Osteocyte (in vitro differentiated cells): ENCODE measurements around the gene ADD2. TPM values are rescaled to one million over a fixed set of nuclear protein-coding genes. Genes with fewer than 3 reads are reported as not detected.
A peak's percentile ranks its signal among the peaks of the same experiment; 100 is the strongest.

Source experiments
- DNase-seq: peaks from one replicate; pipeline ENCODE4 v3.0.0; 2021; ENCODE audit warnings: mixed read lengths; ENCODE audit not compliant: unreplicated experiment; ENCODE audit errors: extremely low spot score
- H3K27ac Mint-ChIP-seq: one replicate; pipeline ENCODE4 v1.8.0; 2021; ENCODE audit warnings: mild to moderate bottlenecking, mixed read lengths; ENCODE audit not compliant: unreplicated experiment
- H3K27me3 Mint-ChIP-seq: one replicate; pipeline ENCODE4 v1.8.0; 2021; ENCODE audit warnings: mixed read lengths; ENCODE audit not compliant: unreplicated experiment
- H3K36me3 Mint-ChIP-seq: one replicate; pipeline ENCODE4 v1.8.0; 2021; ENCODE audit warnings: mixed read lengths; ENCODE audit not compliant: unreplicated experiment
- H3K4me1 Mint-ChIP-seq: one replicate; pipeline ENCODE4 v1.8.0; 2021; ENCODE audit warnings: mixed read lengths; ENCODE audit not compliant: unreplicated experiment
- H3K4me3 Mint-ChIP-seq: one replicate; pipeline ENCODE4 v1.8.0; 2021; ENCODE audit warnings: mild to moderate bottlenecking, moderate library complexity, mixed read lengths; ENCODE audit not compliant: unreplicated experiment
- H3K9me3 Mint-ChIP-seq: one replicate; pipeline ENCODE4 v1.8.0; 2021; ENCODE audit warnings: mixed read lengths; ENCODE audit not compliant: unreplicated experiment
- total RNA-seq: library from RNA; stranded (reverse); gene quantifications from 2 replicates; pipeline ENCODE4 v1.2.1, GENCODE V29; 2021
- TF ChIP-seq, protein P1 (sequence below): fragments of 200-600 bp; sonication (generic); IDR thresholded peaks from 2 replicates; pipeline ENCODE4 v1.5.0; 2021; ENCODE audit warnings: antibody characterized with exemption, mild to moderate bottlenecking, moderate library complexity

ADD2 gene
- total RNA-seq, 1 donor from 2014 or later, result not detected

DNA sequence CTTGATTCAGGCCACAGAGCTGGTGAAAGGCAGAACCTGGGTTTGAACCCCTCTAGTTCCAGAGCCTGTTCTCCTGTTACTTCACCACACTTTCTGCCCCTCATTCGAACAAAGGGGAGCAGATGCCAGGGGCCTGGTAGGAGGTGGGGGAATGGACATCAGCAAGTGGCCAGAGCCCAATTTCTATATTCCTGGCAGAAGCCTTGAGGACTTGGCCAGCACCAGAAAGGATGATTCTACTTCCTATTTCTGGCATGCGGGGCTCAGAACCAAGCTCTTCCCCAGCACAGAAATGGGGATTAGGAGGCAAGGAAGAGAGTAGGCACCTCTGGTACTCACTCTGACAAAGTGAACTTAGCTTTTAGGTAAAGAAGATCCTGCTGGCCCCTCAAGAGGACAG, 49.3 kb downstream of the ADD2 start:
- Mint-ChIP-seq H3K4me3 (no peak overlapping the region), H3K4me1 (no peaks in the 10 kb centered on the region), H3K9me3 (no peaks in the 10 kb centered on the region), H3K27ac (no peak overlapping the region), H3K27me3 (peaks cover 3% of the 10 kb centered on the region), H3K36me3 (no peaks in the 10 kb centered on the region)
- TF ChIP-seq, protein P1, sequence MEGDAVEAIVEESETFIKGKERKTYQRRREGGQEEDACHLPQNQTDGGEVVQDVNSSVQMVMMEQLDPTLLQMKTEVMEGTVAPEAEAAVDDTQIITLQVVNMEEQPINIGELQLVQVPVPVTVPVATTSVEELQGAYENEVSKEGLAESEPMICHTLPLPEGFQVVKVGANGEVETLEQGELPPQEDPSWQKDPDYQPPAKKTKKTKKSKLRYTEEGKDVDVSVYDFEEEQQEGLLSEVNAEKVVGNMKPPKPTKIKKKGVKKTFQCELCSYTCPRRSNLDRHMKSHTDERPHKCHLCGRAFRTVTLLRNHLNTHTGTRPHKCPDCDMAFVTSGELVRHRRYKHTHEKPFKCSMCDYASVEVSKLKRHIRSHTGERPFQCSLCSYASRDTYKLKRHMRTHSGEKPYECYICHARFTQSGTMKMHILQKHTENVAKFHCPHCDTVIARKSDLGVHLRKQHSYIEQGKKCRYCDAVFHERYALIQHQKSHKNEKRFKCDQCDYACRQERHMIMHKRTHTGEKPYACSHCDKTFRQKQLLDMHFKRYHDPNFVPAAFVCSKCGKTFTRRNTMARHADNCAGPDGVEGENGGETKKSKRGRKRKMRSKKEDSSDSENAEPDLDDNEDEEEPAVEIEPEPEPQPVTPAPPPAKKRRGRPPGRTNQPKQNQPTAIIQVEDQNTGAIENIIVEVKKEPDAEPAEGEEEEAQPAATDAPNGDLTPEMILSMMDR, result no peak
- DNase-seq, result no peak

DNA sequence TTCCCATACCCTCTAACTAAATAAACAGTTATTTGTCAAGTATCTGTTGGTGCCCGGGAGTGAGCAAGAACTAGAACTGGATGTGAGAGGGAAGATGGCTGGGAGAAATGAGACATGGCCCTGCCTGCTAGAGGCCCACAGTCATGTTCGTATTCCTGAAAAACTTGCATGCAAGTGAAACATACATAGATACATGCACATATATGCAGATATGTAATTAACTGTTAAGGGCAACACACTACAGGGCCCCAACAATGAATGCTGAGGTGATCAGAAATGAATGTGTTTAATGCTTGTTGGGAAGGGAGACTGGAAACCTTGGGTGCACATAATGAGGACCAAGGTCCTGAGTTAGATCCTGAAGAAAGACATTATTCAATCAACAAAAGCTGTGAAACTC, 49.8 kb downstream of the ADD2 start:
- H3K4me3 Mint-ChIP-seq, result no peak overlapping the region
- no peaks in the 10 kb centered on the region for H3K4me1 Mint-ChIP-seq
- no peaks in the 10 kb centered on the region for H3K36me3 Mint-ChIP-seq
- DNase-seq, result peak; percentile 44
- peaks cover 3% of the 10 kb centered on the region for H3K27me3 Mint-ChIP-seq
- TF ChIP-seq, protein P1, result no peak
- H3K9me3 Mint-ChIP-seq, result no peaks in the 10 kb centered on the region
- H3K27ac Mint-ChIP-seq, result no peak overlapping the region

DNA sequence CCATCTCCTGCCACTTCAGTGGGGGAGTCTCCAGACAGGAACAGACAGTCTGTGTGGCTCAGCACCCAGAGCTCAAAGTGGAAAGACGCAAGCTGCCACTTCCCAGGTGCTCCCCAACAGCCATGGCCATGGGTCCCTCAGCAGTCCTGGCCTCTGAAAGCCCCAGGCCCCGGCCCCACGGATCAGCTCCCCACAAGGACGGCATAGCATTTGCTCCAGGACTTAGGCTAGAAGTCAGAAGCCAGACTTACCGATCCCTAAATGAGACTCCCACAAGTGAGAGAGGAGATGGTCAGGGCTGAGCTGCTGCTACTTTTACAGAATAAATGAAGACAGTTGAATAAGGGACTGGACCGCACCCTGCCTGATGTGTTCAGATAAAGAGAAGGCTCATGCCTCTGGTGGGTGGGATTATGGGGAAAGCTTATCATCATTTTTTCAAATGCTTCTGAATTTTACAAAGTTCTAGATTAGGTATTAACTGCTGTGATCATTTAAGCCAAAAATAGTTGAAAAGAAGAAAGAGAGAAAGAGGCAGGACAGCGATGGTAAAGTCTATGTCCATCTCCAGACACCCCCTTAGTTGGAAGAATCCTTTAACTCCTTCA, 50.5 kb downstream of the ADD2 start:
- H3K27ac Mint-ChIP-seq, result no peak overlapping the region
- H3K27me3 Mint-ChIP-seq, result peaks cover 3% of the 10 kb centered on the region
- H3K4me3 Mint-ChIP-seq, result no peak overlapping the region
- TF ChIP-seq, protein P1, result no peak
- H3K9me3 Mint-ChIP-seq, result no peaks in the 10 kb centered on the region
- H3K4me1 Mint-ChIP-seq, result no peaks in the 10 kb centered on the region
- H3K36me3 Mint-ChIP-seq, result no peaks in the 10 kb centered on the region
- DNase-seq, result peak; percentile 77

DNA sequence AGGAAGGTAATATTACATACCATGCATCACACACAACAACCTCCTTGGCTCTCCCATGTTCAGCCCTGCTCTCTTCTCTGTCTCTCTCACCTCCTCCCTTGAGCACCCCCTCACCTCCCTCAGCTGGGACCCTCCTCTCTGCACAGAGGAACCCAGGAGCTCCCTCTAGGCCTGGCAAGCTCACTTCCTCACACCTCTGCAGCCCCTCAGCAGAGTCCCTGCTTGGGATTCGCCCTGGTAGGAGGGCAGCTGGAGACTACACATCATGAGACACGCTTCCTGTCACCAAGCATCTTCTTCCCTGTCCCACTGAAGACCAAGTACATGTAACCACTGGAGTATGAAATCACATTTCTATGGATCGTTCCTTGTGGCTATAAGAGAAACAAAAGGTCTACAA, 51.0 kb downstream of the ADD2 start:
- Mint-ChIP-seq H3K4me1 (no peaks in the 10 kb centered on the region), H3K27me3 (peaks cover 3% of the 10 kb centered on the region), H3K4me3 (no peak overlapping the region), H3K9me3 (no peaks in the 10 kb centered on the region), H3K36me3 (no peaks in the 10 kb centered on the region), H3K27ac (no peak overlapping the region)
- DNase-seq, result peak; percentile 63
- TF ChIP-seq, protein P1, result no peak

DNA sequence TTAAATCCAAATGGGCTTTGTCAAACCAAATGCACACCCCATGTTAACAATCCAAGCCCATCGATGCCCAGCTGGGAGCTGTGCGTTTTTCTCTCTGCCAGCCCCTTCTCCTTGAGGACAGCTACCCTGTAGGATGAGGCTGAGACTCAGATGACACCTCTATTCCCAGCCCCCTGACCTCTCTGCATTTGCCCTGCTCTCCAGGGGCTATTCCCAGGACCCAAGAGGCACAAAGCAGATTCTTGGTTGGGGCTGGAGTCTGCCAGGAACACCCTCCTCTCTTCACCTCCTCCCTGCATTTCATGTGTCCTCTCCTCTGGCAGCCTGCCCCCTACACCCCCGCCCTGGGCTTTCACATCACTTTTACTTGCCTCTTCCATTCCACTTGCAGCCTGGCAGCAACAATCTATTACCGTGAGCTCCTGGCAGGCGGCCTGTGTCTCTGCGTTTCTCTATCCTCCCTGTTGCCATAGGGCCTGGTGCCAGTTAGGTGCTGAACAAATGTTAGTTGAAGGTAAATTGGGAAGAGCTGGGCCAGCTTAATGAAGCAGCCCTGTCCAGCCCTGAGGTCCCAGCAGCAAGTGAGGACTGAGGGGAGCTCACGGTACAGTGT, 51.8 kb downstream of the ADD2 start:
- TF ChIP-seq, protein P1, result no peak
- H3K27ac Mint-ChIP-seq, result no peak overlapping the region
- H3K9me3 Mint-ChIP-seq, result no peaks in the 10 kb centered on the region
- H3K36me3 Mint-ChIP-seq, result no peaks in the 10 kb centered on the region
- no peaks in the 10 kb centered on the region for H3K4me1 Mint-ChIP-seq
- peaks cover 3% of the 10 kb centered on the region for H3K27me3 Mint-ChIP-seq
- no peak overlapping the region for H3K4me3 Mint-ChIP-seq
- peak; percentile 59 for DNase-seq
